PFSK-1 (cell line): ENCODE results near the gene CLDND1.

Experiments used
- FOXP2 ChIP-seq: optimal IDR thresholded peaks from 2 replicates; pipeline ENCODE3; 2011; ENCODE audit warnings: borderline replicate concordance, control low read depth, inconsistent platforms; ENCODE audit not compliant: insufficient read depth; ENCODE audit errors: extremely low read length, extremely low read depth
- POLR2AphosphoS5 ChIP-seq: IDR thresholded peaks from 2 replicates; pipeline ENCODE4 v1.6.1; 2012; ENCODE audit warnings: low read depth, mild to moderate bottlenecking, control low read depth, low read length, moderate library complexity
- REST ChIP-seq, 2 experiments: IDR thresholded peaks; 2 replicates each; pipeline versions ENCODE4 v1.6.1 to v1.8.0; 2011 to 2012; ENCODE audit warnings: low read depth in 2 of 2, low read length in 2 of 2, control low read depth in 1 of 2, inconsistent platforms in 1 of 2, mild to moderate bottlenecking in 1 of 2, moderate library complexity in 1 of 2; ENCODE audit not compliant: insufficient read depth in 1 of 2
- SIN3A ChIP-seq: IDR thresholded peaks from 2 replicates; pipeline ENCODE4 v1.6.1; 2012; ENCODE audit warnings: mild to moderate bottlenecking, low read length, moderate library complexity, borderline replicate concordance; ENCODE audit not compliant: insufficient read depth
- TAF1 ChIP-seq: IDR thresholded peaks from 2 replicates; pipeline ENCODE4 v1.6.1; 2012; ENCODE audit warnings: low read length, control low read depth, borderline replicate concordance; ENCODE audit not compliant: insufficient read depth

CLDND1 gene

GRCh38 chr3:98519351-98519750 is 3.4 kb downstream of the CLDND1 start:
- TF ChIP-seq TAF1 (no peak), POLR2AphosphoS5 (no peak), REST (IDR thresholded peaks at IDR 0.05; ENCODE audit: insufficient read depth in 1 of 2, low read depth in 2 of 2, low read length in 2 of 2) (no peak), SIN3A (no peak), FOXP2 (no peak)

GRCh38 chr3:98518816-98519215 is 3.9 kb downstream of the CLDND1 start:
- TF ChIP-seq TAF1, result no peak
- no peak for TF ChIP-seq POLR2AphosphoS5
- no peak for TF ChIP-seq SIN3A
- no peak for TF ChIP-seq REST (IDR thresholded peaks at IDR 0.05; ENCODE audit: insufficient read depth in 1 of 2, low read depth in 2 of 2, low read length in 2 of 2)
- no peak for TF ChIP-seq FOXP2

GRCh38 chr3:98514948-98515347 is 7.8 kb downstream of the CLDND1 start:
- TF ChIP-seq TAF1 (no peak), POLR2AphosphoS5 (no peak), REST (IDR thresholded peaks at IDR 0.05; ENCODE audit: insufficient read depth in 1 of 2, low read depth in 2 of 2, low read length in 2 of 2) (no peak), FOXP2 (no peak), SIN3A (no peak)

GRCh38 chr3:98513736-98514135 is 9.0 kb downstream of the CLDND1 start:
- TF ChIP-seq TAF1 (no peak), REST (IDR thresholded peaks at IDR 0.05; ENCODE audit: insufficient read depth in 1 of 2, low read depth in 2 of 2, low read length in 2 of 2) (no peak), SIN3A (no peak), POLR2AphosphoS5 (no peak), FOXP2 (no peak)

GRCh38 chr3:98513091-98513511 is 9.6 kb downstream of the CLDND1 start:
- TF ChIP-seq TAF1 (no peak), SIN3A (no peak), FOXP2 (no peak), POLR2AphosphoS5 (no peak), REST (IDR thresholded peaks at IDR 0.05; ENCODE audit: insufficient read depth in 1 of 2, low read depth in 2 of 2, low read length in 2 of 2) (no peak)
